Posterior vena cava (tissue), 2 donors: ENCODE measurements around the gene USP24. TPM values are rescaled to one million over a fixed set of nuclear protein-coding genes. Genes with fewer than 3 reads are reported as not detected.

Experiments
- DNase-seq: peaks from one replicate; pipeline ENCODE4 v3.0.0-alpha.2; 2020; ENCODE audit warnings: low spot score
- intact Hi-C, 2 donors: fragments of 100-400 bp; cut with DNase I; formaldehyde crosslinking; loops; one replicate each; pipeline versions ENCODE4 v1.14.1 to v1.14.2; 2022 to 2023
- total RNA-seq, 2 donors: library from RNA; stranded (reverse); fragmentation: NEBNext Ultra II Directional; extraction: Animal tissue kit (Norgen Biotek cat#: 25700); gene quantifications; one replicate each; pipeline ENCODE4 v1.2.1, GENCODE V29; 2021
- donor health status: DM: yes; HTN: yes; CAD: no.
- donor health status: DM: yes; HTN: yes; CAD: no.

Gene USP24
- total RNA-seq, 2 donors from 2014 or later, result 31.5 to 35.1 TPM

GRCh38 chr1:55179177-55179835 is 35.9 kb downstream of the USP24 start:
- DNase-seq, result no peak

DNA sequence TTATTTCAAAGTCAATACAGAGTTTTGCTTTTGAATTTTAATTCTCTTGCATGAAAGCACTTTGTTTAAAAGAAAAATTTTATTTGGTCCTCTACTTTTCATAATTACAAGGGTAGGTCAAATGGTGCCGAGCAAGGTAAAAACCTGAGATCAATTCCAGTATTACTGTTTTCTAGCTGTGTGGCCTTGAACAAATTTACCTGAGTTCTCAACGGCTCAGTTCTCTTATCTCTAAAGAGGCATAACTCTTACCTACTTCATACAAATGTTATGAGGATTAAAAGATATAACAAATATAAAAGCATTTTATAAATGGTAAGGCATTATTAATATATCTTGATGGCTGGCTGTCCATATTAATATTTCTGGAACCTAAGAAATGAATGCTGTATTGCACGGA is 42.5 kb downstream of the USP24 start:
- intact Hi-C loops, result no loop called here
- DNase-seq, result no peak

More at GRCh38 chr1:55179177-55179835, 35.9 kb downstream of the USP24 start:
- intact Hi-C loops, result no loop called here

GRCh38 chr1:55172272-55172671 is 42.9 kb downstream of the USP24 start:
- no peak for DNase-seq
- intact Hi-C loops, result no loop called here

GRCh38 chr1:55171694-55172093 is 43.5 kb downstream of the USP24 start:
- intact Hi-C loops, result no loop called here

DNA sequence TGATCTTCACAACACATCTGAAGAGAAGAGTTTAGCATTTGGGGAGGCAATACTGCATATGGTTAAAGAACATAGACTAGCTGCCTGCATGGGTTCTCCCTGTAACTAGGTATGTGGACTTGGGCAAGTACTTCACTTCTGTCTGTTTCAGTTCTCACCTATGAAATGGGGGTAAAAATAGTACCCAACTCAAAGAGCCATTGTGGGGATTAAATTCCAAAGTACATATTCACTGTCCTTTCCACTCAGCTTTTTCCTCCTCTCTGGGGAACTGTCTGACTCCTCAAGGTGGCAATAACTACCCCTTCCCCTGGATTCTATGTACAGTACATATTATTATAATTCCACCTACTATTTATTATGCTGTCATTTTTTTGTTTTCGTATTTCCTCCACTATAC is 44.7 kb downstream of the USP24 start:
- DNase-seq, result no peak
- intact Hi-C loops, result no loop called here

More at GRCh38 chr1:55171694-55172093, 43.5 kb downstream of the USP24 start:
- no peak for DNase-seq

DNA sequence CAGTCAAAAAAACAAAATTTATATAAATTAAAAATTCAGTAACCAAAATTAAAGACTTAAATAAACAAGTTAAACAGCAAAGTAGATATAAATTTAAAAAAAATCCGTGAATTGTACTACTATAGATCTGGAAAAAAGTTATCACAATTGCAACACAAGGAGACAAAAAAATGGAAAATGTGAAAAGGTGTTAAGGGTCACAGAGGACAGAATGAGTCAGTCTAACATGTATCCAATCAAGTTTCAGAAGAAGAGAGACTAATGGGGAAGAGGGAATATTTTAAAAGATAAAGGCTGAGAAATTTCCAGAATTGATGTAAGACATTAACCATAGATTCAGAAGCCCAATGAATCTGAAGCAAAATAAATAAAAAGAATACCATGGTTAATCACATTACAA is 46.0 kb downstream of the USP24 start:
- no peak for DNase-seq
- intact Hi-C loops, result no loop called here

- DNase-seq, result no peak
- intact Hi-C loops, result no loop called here
These were observed 46.8 kb downstream of the USP24 start for GRCh38 chr1:55168353-55168752.

GRCh38 chr1:55167224-55167871 is 47.8 kb downstream of the USP24 start:
- DNase-seq, result no peak
- intact Hi-C loops, result no loop called here

- DNase-seq, result no peak
- intact Hi-C loops, result no loop called here
These were observed 50.3 kb downstream of the USP24 start for GRCh38 chr1:55164906-55165305.

GRCh38 chr1:55159571-55159970 is 55.6 kb downstream of the USP24 start:
- intact Hi-C loops, result no loop called here
- DNase-seq, result no peak

- no peak for DNase-seq
These were observed 58.6 kb downstream of the USP24 start for GRCh38 chr1:55156608-55157007.

DNA sequence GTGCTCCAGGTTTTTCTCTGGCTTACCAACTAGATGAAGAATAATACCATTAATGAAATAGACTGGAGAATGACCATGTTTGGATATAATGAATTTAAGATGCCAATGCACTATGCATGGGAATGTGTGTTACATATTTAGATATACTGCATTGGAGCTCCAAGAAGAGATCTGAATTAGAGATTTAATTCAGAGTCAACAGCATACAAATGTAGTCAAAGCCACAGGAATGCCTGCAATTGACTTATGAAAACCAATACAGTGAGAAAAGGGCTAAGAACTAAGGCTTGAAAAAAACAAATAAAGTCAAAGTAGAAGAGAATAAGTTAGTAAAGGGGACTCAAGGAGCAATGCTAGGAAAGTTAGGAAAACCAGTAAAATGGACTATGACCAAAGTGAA is 59.1 kb downstream of the USP24 start:
- intact Hi-C loops, result no loop called here

More at GRCh38 chr1:55156608-55157007, 58.6 kb downstream of the USP24 start:
- intact Hi-C loops, result no loop called here

DNA sequence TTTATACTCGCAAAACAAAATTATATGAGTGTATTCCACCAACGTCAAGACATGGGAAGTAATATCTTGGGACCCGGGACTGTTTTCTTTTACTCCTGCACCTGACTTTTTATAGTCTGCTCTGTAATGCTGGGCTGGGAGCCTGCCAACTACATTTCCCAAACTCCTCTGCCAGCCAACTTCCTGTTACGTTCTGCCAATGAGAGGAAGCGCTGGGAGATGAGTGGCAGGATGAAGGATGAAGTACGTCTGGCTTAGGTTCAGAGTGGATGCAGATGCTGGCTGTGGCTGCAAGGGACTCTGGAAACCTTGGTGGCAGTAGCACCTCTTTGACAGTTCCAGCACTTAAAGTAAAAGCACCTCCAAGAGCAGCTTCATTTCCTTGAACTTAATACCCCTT is 59.6 kb downstream of the USP24 start:
- intact Hi-C loops, result no loop called here
- no peak for DNase-seq

More for the DNA sequence above, 59.1 kb downstream of the USP24 start:
- no peak for DNase-seq

DNA sequence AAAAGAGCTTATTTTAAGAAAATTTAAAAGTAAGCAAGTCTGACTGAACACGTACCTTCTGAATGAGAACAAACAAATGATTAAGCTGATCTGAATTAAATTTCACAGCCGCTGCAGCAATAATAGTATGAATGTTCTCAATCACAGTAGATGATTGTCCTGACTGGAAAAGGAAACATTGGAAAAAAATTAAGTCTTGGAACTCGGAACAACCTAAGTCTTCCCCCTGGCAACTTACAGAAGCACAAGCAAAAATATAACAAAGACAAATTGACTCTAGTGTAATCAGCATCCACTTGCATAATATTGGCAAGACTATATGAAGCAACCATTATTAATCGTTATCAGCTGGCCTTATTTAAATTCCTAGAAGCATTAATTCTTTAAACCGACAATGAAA is 60.5 kb downstream of the USP24 start:
- no peak for DNase-seq
- intact Hi-C loops, result no loop called here

DNA sequence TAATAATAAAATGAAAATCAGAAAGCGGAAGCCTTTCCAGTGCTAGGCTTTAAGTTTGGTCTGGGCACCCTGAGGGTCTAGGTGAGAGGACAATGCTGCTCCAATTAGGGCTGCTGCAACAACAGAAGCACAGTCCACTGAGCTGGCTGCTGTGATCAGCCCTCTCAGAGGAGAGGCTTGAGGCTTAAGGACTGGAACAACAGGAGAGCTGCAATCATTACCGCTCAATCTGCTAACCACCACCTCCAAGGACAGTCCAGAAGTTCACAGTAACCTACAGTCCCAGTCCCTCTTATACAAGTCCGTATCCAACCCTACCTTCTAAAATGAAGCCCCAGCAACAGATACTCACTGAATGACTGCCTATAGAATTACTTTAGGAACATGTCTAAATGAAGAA is 62.1 kb downstream of the USP24 start:
- intact Hi-C loops, result no loop called here
- DNase-seq, result no peak

DNA sequence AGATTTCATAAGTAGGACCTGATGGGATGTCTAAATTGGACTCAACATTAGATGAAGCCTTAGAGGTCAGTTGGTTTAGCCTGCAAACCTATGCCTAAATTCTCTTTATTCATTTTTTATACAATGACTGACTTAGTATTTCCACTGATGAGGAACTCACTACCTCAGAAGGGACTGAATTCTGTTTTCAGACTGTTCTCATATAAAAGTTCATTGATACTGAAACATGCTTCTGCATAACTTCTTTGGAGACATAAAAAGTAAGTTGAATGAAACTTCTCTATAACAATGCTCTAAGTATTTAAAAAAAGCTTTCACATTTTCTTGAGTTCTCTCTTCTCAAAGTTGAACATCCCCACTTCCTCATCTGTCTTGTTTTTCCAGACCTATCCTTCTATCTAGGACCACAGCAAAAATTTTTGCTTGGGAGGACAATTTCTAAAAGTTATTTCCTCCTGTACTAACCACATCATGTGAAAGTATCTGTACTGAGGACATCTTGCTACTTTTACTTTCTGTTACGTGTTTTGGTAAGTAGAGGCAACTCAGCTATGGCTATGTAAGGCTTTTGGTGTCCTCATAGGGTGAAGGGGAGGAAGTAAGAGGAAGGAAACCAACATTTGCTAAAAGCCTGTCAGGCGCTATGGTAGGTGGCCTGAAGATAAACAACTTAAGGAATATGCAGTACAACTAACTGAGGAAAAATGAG is 64.1 kb downstream of the USP24 start:
- no peak for DNase-seq
- intact Hi-C loops, result no loop called here

GRCh38 chr1:55148676-55149075 is 66.5 kb downstream of the USP24 start:
- intact Hi-C loops, result no loop called here
- no peak for DNase-seq

- intact Hi-C loops, result no loop called here
- DNase-seq, result no peak
These were observed 67.6 kb downstream of the USP24 start for GRCh38 chr1:55147524-55147923.

DNA sequence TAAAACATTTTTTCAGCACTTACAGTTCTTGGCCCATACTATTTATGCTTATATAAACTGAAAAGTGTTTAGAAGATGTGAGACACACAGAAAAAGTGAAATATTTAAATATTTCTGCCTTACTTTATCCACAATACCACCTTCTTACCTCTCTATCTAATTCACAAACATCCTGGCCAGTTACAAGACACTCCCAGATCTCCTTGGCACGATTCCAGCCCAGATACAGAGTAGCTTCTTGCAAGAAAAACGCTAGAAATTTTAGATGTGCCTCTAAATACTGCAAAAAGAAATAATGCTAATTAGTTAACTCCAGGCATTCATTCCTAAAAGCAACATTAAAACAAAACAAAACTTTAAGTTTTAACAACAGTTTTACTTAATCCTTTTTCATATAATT is 68.4 kb downstream of the USP24 start:
- intact Hi-C loops, result no loop called here
- no peak for DNase-seq

- intact Hi-C loops, result loop anchor here in 1 of 2 donors (5.0 kb wide), 2 partner anchors 132 to 762 kb away; no protein-coding TSS in a partner anchor
These were observed 70.3 kb downstream of the USP24 start for GRCh38 chr1:55144886-55145285.

More at GRCh38 chr1:55144886-55145285, 70.3 kb downstream of the USP24 start:
- no peak for DNase-seq
